ELF-1 (cell line): ENCODE data around the gene HCLS1.
"Not testable (repeated sequence)": the region's sequence is repeated elsewhere in the genome, so short reads cannot be mapped to it uniquely, and the experiment has no call there.

ENCODE experiments used
- DNase-seq: peaks from one replicate; pipeline ENCODE4 v3.0.0-alpha.2; 2016; ENCODE audit warnings: low read depth, low spot score

HCLS1 gene

DNA sequence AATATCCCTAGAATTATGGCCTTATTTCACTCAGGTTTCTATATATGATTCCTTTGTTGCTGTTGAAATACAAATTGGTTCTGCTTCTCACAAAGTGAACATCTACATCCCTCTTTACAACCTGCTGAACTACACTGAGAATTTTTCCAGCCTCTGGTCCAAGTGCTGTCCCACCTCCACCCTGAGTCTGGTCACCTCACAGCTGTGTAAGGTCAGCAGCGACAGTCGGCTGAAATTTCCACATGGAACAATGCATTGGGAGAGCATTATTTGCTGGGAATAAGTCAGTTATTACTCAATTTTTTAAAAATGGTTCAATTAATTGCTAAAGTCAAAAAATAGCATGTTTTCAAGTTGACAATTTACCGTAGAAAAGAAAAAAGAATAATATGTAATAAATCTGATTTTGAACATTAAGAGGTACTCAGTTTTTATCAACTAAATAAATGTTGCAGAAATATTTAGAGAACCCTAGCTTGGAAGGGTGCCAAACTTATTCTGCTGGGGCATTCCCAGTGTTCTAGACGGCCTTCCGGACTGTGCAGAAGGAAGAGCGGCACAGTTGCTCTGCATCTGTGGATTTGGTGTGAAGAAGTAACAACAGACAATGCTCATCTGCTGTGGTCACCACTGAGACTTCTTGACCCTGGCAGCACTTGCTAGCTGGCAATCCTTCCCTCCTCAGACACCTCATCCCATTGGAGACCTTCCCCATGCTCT lies 1.8 kb downstream of the HCLS1 start:
- no peak for DNase-seq

DNA sequence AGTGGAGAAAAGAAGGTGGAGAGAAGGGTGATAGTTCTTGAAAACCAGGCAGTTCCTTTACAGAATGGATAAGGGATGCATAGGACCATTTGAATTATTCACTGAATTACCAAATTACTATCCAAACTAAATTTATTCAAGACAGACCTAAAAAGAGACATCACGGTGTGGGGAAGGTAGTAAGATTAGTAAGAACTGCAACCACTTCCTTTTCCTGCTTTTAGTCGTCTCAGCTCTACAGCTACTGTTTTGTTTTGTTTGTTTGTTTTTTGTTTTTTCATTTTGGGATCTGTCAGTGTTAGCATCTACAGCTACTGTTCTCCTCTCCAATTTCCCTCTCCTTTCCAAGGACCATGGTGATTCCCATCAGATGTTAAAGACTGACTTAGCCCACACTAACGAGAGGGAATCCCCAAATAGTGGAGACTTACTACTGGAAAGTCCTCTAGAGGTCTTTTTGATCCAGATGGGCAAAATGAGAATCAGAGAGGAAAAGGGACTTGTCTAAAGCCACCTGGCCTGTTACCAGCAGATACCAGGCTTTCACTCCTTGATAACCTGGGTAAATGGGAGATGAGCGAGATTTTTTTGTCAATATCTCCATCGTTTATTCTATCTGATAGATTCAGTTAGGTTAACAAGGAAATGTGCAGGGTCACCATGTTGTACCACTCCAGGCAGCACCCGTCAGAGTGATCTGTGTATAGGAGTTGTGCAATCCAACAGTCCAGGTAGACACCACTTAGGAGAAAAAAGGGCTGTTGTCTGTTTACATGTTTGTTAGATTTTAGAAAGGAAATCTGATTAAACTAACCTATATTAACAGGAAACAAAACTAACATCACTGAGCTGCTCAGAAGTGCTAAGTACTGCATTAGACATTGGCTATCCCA lies 6.0 kb downstream of the HCLS1 start:
- no peak for DNase-seq

DNA sequence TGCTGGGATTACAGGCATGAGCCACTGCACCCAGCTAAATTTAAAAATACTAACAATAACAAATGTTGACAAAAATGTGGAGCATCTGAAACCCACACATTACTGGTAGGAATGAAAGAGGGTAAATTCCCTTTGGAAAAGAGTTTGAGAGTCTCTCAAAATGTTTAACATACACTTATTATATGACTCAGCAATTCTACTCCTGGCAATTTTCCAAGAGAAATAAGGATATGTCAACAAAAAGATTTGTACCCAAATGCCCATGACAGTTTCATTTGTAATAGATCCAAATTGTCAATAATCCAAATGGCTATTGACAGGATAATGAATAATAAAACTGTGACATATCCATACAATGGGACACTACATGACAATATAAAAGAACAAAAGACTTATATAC lies 9.0 kb downstream of the HCLS1 start:
- DNase-seq: no peak

DNA sequence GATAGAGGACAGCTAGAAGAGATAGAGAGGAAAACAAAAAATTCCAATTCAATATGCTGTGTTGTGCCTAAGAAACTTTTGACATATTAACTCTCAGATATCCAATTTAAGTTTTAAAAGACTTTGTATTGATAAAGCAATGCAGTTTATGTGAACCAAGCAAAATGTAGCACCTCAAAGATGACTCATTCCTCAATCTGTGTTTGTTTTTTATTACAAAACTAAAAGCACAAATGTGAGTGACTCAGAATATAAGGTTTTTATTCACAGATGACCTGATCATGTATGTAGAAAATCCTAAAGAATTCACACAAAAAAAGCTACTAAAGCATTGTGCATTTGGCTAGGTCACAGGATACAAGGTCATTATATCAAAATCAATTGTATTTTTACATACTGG lies 11.1 kb downstream of the HCLS1 start:
- DNase-seq: no peak

DNA sequence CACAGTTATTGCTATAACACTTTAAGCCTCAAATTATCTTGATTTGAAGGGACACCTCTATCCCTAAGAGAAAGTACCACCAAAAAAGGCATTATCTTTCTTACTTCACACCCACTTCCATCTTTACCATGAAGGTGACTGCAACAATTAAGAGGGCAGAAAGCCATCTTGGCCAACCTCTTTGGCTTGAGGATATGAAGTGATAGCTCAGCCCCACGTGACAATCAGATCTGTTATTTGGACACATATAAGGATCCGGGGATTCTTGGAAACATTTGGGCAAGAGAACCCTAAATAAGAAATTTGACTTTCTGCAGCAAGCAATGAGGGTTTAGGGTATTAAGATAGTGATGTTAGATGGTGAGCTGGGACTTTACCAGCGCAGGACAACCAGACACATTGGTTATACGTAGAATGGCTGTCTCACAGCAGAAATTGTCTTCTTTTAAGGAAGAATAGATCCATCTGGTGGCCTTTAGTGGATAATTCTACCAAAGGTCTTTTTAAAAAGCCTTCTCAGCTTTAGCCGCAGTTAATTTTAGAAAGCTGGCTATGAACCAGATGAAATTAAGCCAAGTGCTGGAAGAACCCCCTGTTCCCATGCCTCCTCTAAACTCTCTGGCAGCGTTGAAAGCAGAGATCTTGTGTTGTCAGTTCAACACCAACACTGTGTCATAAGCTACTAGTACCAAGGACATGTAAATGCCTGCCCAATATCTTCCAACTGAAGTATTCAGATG lies 12.3 kb downstream of the HCLS1 start:
- no peak for DNase-seq

DNA sequence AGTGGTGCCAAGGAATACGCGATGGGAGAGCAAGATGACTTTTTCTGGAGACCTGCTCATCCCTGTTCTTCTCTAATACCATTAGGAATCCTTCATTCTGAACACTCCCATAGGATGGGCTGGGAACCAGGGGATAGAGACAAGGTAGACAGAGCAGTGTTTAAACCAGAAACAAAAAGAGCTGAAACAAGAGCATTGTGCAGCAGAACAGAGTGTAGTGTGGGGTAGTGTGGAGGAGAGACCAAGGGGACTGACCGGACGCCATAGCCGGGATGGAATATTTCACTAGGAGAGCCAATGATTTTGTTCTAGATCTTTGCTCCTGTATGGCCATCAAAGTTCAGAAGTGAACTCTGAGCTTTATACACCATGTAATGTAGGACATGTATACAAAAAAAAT lies 15.6 kb downstream of the HCLS1 start:
- DNase-seq: no peak

DNA sequence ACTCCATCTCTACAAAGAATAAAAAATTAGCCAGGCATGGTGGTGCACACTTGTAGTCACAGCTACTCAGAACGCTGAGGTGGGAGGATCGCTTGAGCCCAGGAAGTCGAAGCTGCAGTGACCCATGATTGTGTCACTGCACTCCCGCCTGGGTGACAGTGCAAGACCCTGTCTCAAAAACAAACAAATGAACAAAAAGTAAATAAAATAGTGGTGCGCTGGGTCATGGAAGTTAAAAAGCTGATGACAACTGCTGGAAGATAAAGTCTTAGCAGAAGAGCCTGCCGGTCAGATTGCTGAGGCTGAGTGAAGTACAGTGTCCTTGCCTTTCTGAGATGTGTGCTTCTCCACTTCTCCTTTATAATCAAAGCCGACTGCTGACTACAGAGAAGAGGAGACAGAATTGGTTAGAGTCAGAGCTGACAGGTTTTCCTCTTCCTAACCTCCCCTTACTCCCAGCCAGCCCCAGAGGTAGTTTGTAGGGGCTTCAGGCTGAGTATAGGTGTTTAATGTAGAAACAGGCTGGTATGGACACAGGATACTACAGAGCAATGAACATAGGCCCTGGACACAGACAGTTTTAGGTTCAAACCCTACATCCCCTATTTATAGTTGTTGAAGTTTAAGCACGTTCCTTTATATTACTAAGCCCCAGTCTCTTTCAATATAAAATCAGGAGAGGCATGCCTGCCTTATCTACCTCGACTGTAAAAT lies 17.9 kb downstream of the HCLS1 start:
- DNase-seq: no peak

DNA sequence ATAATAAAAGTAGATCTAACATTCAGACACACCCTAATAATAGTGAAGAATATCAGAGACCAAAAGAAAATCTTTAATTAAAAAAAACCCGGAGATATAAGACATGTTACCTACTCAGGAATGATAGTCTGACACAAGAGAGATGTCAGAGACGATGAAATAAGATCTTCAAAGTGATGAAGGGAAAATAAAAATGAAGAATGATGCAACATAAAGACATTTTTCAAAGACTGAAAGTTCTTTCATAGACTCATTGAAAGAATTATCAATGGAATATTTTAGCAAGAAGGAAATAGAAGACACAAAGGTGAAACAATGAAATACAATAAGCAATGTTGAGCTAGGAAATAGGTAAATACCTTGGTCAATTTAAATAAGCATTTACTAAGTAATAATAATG lies 19.6 kb downstream of the HCLS1 start:
- DNase-seq: no peak

DNA sequence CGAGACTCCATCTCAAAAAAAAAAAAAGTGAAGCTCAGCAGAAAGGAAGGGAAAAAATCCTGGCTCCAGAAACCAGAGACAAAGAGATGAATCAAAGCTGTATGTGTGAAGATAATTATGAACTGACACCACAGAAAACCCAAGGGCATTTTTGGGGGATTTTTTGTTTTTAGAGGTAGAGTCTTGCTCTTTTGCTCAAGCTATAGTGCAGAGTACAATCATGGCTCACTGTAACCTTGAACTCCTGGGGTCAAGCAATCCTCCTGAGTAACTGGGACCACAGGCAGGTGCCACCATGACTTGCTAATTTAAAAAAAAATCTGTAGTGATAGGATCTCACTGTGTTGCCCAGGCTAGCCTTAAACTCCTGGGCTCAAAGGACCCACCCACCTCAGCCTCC lies 22.8 kb downstream of the HCLS1 start:
- DNase-seq: no peak

DNA sequence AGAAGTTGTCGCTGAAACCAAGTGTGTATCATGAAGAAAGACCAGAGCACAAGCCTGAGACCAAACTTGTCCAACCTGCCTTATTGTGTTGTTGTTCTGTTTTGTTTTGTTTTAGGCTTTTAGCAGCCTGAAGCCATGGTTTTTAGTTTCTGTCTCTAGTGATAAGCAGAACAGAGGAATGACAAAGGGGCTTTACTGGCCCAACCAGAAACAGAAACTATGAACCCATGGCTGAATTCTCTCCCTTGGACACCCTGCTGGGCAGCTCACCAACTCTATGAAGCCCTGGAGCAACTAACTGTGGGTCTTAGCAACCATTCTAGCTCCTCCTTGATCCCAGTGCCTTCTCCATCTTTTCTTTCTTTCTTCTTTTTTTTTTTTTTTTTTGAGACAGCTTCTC lies 30.3 kb downstream of the HCLS1 start:
- peak; percentile 86 for DNase-seq

DNA sequence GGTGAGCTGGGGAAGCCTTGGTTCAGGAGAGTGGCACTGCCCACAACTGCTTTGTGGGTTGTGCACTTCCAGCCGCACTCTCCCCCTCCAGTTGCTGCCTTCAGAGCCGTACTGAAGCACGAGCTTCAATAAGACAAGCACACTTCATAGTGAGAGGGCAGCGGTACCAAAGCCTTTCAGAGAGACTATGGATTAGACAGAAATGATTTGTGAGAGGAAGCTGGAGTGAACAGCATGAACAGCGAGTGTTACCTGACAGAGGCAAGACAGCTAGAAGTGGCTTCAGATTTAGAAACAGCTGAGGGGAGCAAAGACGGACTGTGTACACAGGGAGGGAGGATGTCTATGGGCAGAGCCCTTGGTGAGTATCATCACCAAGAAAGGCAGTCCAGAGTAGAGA lies 31.1 kb downstream of the HCLS1 start:
- DNase-seq: no peak

DNA sequence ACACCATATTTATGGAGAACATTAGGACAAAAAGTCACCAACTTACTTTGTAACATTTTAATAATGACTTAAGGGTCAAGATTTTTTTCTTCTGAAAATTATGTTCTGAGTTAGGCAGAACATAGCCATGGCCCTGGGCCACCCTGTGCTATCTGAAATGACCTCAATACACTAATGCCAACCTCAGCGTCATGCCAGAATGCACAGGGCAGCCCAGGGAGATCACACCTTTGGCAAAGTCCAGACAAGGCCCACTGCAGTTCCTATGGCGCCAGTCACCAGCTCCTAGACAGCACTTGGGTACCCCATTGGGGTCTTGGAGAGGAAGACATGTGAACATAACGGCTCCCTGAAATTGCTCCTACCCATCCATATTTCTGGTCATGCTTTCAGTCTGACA lies 33.1 kb downstream of the HCLS1 start:
- no peak for DNase-seq

DNA sequence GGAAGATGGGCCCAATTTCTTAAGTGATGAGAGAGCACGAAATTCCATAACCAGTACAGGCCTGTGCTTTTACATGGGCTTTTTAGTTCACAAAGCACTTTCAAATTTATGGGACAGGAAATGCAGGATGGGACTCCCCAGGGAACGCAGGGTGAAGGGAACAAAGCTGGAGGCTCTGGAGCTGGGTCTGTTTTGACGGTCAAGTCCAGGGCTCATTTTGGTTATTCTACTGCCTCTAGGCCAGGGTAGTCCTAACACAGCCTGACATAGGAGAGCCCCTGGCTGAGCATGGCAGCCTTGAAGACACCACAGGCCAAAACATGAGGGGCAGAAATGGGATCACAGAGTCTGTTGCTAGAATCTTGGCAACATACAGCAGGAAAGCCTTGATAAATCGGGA lies 33.5 kb downstream of the HCLS1 start:
- no peak for DNase-seq

DNA sequence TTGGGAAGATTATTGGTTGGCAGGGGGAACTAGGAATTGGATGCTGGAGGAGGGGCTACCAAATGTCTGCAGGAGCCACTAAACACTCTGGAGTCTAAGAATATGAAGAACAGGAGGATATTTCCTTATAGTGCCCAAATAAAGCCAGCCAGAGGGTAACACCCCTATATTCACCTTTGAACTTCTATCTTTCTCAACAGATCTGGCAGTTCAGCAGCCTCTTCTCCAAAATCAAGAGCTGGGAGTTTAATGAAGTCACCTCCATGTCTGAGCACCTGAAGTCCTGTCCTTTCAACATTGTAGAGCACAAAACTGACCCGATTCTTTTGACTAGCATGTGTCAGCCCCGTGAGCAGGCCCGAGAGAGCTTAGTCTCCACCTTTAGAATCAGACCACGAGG lies 34.2 kb downstream of the HCLS1 start:
- no peak for DNase-seq

DNA sequence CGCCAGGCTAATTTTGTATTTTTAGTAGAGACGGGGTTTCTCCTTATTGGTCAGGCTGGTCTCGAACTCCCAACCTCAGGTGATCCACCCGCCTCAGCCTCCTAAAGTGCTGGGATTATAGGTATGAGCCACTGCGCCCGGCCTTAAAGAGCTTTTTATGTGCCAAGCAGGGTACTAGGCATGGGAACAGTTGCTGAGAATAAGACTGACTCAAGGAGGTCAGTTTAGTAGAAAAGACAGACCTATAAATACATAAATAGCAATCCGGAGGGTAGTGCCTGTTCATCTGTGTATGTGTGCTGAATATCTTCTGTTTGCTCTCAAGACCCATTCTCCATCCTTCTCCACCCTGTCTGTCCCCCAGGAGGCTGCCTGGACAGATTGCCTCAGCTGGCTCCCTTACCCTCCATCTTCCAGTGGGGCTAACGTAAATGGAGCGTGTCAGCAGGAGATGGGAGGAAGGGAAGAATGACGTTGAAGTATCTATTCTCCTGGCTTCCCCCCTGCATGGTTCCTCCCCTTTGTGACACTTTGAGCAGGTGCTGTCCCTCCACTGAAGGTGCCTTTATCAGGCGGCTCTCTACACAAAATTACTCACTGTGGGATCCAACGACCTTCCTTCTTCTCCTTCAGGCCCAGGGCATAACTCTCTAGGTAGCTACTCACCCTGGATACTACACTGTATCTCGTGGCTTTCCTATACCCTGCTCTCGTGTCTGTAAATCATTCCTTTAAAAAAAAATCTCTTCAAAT lies 36.4 kb downstream of the HCLS1 start:
- DNase-seq: no peak

DNA sequence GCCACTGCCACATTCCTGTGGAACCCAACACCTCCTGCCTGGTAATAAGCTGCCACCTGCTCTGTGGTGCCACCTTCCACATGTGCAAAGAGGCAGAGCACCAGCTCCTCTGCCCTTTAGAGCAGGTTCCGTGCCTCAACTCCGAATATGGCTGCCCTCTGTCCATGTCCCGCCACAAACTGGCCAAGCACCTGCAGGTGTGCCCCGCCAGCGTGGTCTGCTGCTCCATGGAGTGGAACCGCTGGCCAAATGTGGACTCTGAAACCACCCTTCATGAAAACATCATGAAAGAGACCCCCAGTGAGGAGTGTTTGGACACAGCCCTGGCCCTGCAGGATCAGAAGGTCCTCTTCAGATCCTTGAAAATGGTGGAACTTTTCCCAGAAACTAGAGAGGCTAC lies 39.2 kb downstream of the HCLS1 start:
- DNase-seq: no peak

DNA sequence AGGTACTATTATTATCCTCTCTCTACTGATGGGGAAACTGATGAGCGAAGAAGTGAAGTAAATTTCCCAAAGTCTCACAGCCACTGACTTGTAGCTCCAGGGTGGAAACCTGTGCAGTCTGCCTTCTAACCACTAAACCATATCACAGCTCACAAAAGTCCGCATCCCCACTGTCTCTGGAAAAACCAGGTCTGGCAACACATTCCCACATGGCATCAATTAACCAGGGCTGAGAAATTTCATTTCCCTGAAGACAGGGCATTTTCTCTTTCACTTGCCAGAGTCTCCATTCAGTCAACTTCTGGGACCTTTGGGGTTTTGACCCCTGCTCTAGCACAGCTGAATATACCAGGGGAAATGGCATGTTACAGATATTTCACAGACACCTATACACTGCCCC lies 41.0 kb downstream of the HCLS1 start:
- no peak for DNase-seq

DNA sequence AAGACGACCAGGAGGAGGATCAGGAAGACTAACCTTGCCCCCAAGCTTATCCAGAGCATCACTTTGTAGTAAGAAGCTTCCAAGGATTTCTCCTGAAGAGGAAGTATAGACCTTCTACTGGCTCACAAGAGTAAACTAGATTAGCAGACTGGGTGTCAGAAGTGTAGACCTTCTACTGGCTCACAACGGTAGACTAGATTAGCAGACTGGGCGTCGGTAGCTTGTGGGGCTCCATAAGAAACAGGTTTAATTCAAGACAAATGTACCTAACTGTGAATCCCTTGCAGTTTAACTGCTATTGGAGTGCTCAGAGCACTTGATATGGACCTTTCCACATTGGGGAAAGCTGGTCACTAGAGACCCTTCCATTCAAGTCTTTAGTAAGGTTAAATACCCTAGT lies 54.6 kb downstream of the HCLS1 start:
- no peak for DNase-seq

DNA sequence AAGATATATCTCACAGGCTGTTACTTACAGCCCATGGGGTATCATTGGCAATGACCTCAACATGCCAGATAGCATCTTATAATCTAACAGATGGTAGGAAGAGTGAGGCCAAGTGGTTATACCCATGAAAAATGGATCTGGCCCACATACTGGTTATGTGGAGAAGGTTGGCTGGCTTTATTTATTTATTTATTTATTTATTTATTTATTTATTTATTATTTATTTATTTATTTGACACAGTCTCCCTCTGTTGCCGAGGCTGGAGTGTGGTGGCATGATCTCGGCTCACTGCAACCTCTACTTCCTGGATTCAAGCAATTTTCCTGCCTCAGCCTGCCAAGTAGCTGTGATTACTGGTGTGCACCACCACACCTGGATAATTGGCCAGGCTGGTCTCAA lies 55.9 kb downstream of the HCLS1 start:
- no peak for DNase-seq

DNA sequence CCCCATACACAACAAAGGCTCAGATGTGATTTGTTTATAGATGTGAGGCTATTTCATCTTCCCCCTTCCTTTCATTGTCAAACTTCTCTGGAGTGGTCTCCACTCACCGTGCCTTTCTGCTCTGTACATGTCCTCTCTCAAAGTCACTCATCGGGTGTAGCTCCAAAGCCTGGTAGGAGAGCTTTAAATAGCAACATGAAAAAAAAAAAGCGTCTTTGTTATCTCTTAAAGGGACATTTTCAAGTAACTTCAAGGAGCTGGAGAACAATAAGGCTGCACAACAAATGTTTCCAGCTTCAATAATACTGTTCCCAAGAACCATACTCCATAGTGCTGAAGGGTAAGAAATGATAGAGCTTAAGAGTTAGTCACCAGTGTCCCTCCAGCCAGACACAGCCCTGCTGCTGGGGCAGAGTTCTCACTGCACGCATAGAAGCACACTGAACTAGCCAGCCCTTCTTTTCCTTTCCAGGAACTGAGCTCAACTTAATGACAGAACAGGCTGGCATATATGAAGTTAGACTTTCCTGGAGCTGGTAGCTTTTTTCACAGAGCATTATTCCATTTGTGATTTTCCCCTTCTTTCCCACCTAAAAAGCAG lies 59.4 kb downstream of the HCLS1 start:
- no peak for DNase-seq

DNA sequence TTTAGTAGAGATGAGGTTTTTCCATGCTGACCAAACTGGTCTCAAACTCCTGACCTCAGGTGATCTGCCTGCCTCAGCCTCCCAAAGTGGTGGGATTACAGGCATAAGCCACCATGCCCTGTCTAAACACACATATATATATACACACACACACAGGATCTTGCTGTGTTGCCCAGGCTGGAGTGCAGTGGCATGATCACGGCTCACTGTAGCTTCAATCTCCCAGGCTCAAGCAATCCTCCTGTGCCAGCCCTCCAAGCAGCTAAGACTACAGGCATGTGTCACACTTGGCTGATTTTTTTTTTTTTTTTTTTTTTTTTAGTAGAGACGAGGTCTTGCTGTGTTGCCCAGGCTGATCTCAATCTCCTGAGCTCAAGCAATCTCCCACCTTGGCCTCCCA lies 60.8 kb downstream of the HCLS1 start:
- DNase-seq: not testable (repeated sequence)
